HG03575 (cell line): ENCODE measurements around the gene STPG1.

ENCODE experiments used
- ATAC-seq: cut with Tn5 transposase; IDR thresholded peaks from one replicate; pipeline ENCODE4 v1.9.1; 2021; ENCODE audit not compliant: unreplicated experiment, insufficient number of reproducible peaks, low FRiP score; ENCODE audit errors: extremely low read depth

The STPG1 gene

DNA sequence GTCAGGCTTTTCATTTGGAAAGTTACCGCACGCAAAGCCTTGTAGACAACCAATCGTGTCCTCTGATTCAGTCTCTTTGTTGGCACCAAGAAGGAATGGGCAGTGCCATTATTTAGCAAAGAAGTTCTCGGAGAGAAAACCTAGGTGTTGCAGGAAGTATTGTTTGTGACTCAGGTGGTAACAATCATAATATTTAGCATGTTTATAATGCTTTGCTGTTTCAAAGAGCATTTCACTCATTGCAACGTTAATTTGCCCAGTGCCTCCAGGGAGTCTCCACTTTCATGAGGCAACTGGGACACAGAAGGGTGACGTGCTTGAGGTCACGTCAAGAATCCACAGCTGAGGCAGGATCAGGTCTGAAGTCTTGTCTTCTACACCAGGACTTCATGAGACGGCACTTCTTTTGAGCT lies 31.4 kb downstream of the STPG1 start:
- ATAC-seq: no peak

- ATAC-seq: no peak
Measured at GRCh38 chr1:24381256-24381655, 32.3 kb downstream of the STPG1 start.

DNA sequence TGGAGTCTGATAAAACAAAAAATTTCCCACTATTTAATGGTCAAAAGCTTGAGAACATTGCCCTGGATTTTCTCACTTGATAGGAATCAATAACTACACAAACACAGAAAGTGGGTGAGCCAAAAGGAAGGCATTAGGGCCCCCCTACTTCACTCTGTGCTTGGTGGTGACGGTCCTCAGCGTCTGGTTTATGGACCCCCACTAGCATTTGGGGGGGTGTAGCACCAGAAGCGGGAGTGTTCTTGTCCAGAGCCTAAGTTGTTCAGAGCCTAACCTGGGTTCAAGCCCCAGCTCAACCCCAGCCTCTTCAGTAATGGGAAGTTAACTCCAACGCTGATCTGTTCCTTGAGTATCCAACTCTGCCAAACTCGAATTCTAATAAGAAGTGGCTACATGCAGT lies 33.1 kb downstream of the STPG1 start:
- ATAC-seq: no peak

GRCh38 chr1:24379733-24380315 lies 33.8 kb downstream of the STPG1 start:
- no peak for ATAC-seq

GRCh38 chr1:24374891-24375786 lies 38.4 kb downstream of the STPG1 start:
- ATAC-seq: no peak

DNA sequence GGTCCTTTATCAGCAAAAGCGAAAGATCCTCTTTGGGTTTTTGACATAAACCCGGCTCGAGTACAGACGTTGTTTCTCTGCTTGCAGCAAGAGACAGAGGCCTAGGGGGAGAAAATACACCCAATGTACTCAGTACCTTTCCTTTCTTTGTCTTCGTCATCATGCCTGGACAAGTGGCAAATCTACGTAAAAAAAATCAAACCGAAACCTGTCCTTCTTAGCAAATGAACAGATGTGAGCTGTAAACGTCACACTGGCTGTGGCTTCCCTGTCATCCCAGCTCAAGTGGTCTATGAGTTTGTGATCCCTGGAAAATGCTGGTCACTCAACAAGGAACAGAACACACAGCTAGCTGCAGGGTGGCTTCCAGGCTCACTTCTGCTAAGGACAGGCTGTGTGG lies 39.9 kb downstream of the STPG1 start:
- ATAC-seq: no peak

- ATAC-seq: no peak
Measured at GRCh38 chr1:24373044-24373443, 40.5 kb downstream of the STPG1 start.

DNA sequence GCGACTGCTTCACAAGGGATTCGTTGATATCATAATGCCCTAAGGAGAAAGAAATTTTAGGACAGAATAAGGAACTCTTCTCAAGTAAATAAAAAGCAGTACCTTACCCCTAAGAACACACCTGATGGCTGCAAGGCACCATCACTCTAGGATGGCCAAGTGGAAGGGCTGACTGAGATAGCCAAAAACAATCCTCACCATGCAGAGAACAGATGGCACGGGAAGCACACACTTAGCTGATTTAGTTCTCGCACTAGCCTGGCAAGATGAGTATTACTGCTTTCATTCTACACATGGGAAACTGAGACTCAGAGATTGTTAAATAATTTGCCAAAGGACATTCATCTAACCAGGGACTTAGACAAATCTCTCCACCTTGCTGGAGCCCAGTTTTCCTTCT lies 43.8 kb downstream of the STPG1 start:
- ATAC-seq: no peak

DNA sequence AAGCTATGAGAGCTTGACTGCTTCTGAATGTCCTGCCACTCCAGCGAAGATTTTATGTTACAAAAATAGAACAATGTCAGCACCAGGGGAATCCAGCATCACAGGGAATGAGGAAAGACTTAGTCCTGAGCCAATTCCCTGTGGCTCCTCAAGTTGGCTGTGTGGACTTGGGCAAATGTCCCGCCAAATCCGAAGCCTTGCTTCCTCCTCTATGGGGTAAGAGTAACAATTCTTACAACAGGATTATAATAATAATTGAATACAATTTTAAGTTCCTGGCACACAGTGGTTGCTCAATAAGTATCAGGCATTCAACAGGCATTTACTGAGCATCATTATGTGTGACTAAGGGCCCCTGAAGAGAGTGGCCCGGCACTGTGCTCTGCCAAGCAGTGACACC lies 44.4 kb downstream of the STPG1 start:
- ATAC-seq: no peak

DNA sequence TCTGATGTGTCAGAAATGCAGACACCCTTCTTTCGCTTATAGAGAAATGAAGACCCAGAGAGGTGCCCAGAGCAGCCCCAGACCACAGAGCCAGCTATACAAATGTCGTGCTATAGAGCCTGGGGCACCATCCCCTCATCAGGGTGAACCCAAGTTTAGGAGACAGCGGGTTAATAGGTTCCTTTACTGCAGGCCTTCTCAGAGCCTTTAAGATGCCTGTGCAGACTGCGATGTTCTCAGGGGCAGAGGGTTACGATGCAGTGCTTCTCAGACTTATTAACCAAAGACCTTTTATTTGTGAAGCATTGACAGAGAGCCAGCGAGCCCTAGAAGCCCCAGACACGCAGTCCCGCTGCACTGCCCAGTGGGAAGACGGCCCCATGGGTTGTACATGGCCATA lies 46.9 kb downstream of the STPG1 start:
- ATAC-seq: no peak

- ATAC-seq: no peak
Measured at GRCh38 chr1:24364975-24365678, 48.5 kb downstream of the STPG1 start.

GRCh38 chr1:24364605-24364974 lies 49.0 kb downstream of the STPG1 start:
- ATAC-seq: no peak

DNA sequence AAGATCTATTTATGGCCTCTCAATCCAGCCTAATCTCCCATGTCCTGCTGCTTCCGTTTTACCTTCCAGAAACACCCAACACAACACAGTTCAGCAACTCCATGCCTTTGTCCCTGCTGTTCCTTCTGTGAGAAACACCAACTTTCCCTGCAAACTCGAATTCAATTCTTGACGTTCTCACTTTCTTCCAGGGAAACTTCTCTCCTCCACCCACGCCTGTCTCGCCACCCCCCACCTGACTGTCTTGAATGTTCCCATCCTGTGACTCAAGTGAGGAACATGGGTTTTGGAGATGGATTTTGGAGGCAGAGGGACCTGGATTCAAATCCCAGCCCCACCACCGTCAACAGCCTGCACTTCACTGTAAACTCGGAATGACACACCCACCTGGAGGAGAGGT lies 49.6 kb downstream of the STPG1 start:
- no peak for ATAC-seq

GRCh38 chr1:24362982-24363614 lies 50.5 kb downstream of the STPG1 start:
- no peak for ATAC-seq

- ATAC-seq: no peak
Measured at GRCh38 chr1:24362396-24362795, 51.2 kb downstream of the STPG1 start.

- no peak for ATAC-seq
Measured at GRCh38 chr1:24361811-24362210, 51.8 kb downstream of the STPG1 start.

GRCh38 chr1:24360681-24361080 lies 52.9 kb downstream of the STPG1 start:
- no peak for ATAC-seq

GRCh38 chr1:24357038-24357437 lies 56.5 kb downstream of the STPG1 start:
- ATAC-seq: no peak

GRCh38 chr1:24355466-24355865 lies 58.1 kb downstream of the STPG1 start:
- no peak for ATAC-seq
